ENCODE data around the gene FKBP6. TPM values are rescaled to one million over a fixed set of nuclear protein-coding genes. Genes with fewer than 3 reads are reported as not detected.

FKBP6 gene
- polyA plus RNA-seq, 1 donor from 2014 or later, result not detected

GRCh38 chr7:73332447-73332846 lies 4.5 kb downstream of the FKBP6 start:
- no peak overlapping the region for H3K4me3 ChIP-seq (ENCODE audit: low read length)
- H3K9me2 ChIP-seq (ENCODE audit: insufficient read depth, low read length), result no peaks in the 10 kb centered on the region
- H3F3A ChIP-seq (ENCODE audit: insufficient read depth, low read length, poor library complexity, severe bottlenecking), result no peaks in the 10 kb centered on the region
- no peak overlapping the region for H3K4me2 ChIP-seq (ENCODE audit: low read length)
- TF ChIP-seq REST (IDR thresholded peaks at IDR 0.05; ENCODE audit: borderline replicate concordance), result no peak
- TF ChIP-seq TAF1 (IDR thresholded peaks at IDR 0.05; ENCODE audit: low read depth), result no peak
- TF ChIP-seq CTCF (IDR thresholded peaks at IDR 0.05; ENCODE audit: poor library complexity, severe bottlenecking), result no peak
- no peak for TF ChIP-seq EZH2 (IDR thresholded peaks at IDR 0.05; ENCODE audit: borderline replicate concordance, insufficient read depth, low read length, poor library complexity, severe bottlenecking)
- TF ChIP-seq RAD21 (conservative IDR thresholded peaks at IDR 0.05), result no peak
- TF ChIP-seq SMC3 (conservative IDR thresholded peaks at IDR 0.05; ENCODE audit: poor library complexity), result no peak
- TF ChIP-seq POLR2AphosphoS5 (IDR thresholded peaks at IDR 0.05), result no peak
- TF ChIP-seq EP300 (conservative IDR thresholded peaks at IDR 0.05; ENCODE audit: poor library complexity, severe bottlenecking), result no peak
- no peak for TF ChIP-seq MXI1 (conservative IDR thresholded peaks at IDR 0.05; ENCODE audit: poor library complexity, severe bottlenecking)
- no peaks in the 10 kb centered on the region for H4K20me1 ChIP-seq (ENCODE audit: insufficient read depth)
- H3K79me2 ChIP-seq (replicated peaks; ENCODE audit: insufficient read depth, low read length), result no peaks in the 10 kb centered on the region
- H3K27ac ChIP-seq (ENCODE audit: low read length), result no peak overlapping the region
- no peak overlapping the region for H2AFZ ChIP-seq (ENCODE audit: low read depth, low read length)
- no peaks in the 10 kb centered on the region for H3K36me3 ChIP-seq (ENCODE audit: insufficient read depth, low read length)
- H3K9me3 ChIP-seq (ENCODE audit: low read length), result no peaks in the 10 kb centered on the region
- no peak overlapping the region for H3K9ac ChIP-seq (ENCODE audit: low read length)
- H3K27me3 ChIP-seq (ENCODE audit: insufficient read depth, low read depth, low read length), result no peaks in the 10 kb centered on the region

GRCh38 chr7:73338321-73338720 lies 10.4 kb downstream of the FKBP6 start:
- Histone ChIP-seq H3K79me2 (replicated peaks; ENCODE audit: insufficient read depth, low read length) (no peaks in the 10 kb centered on the region), H4K20me1 (ENCODE audit: insufficient read depth) (no peaks in the 10 kb centered on the region), H3F3A (ENCODE audit: insufficient read depth, low read length, poor library complexity, severe bottlenecking) (no peaks in the 10 kb centered on the region), H2AFZ (ENCODE audit: low read depth, low read length) (no peak overlapping the region), H3K9me2 (ENCODE audit: insufficient read depth, low read length) (no peaks in the 10 kb centered on the region), H3K9ac (ENCODE audit: low read length) (no peak overlapping the region), H3K9me3 (ENCODE audit: low read length) (no peaks in the 10 kb centered on the region), H3K4me3 (ENCODE audit: low read length) (no peak overlapping the region), H3K27ac (ENCODE audit: low read length) (no peak overlapping the region), H3K27me3 (ENCODE audit: insufficient read depth, low read depth, low read length) (no peaks in the 10 kb centered on the region), H3K4me2 (ENCODE audit: low read length) (no peak overlapping the region), H3K36me3 (ENCODE audit: insufficient read depth, low read length) (no peaks in the 10 kb centered on the region)
- no peak for TF ChIP-seq CTCF (IDR thresholded peaks at IDR 0.05; ENCODE audit: poor library complexity, severe bottlenecking)
- no peak for TF ChIP-seq SMC3 (conservative IDR thresholded peaks at IDR 0.05; ENCODE audit: poor library complexity)
- TF ChIP-seq EZH2 (IDR thresholded peaks at IDR 0.05; ENCODE audit: borderline replicate concordance, insufficient read depth, low read length, poor library complexity, severe bottlenecking), result no peak
- no peak for TF ChIP-seq EP300 (conservative IDR thresholded peaks at IDR 0.05; ENCODE audit: poor library complexity, severe bottlenecking)
- no peak for TF ChIP-seq POLR2AphosphoS5 (IDR thresholded peaks at IDR 0.05)
- no peak for TF ChIP-seq TAF1 (IDR thresholded peaks at IDR 0.05; ENCODE audit: low read depth)
- no peak for TF ChIP-seq REST (IDR thresholded peaks at IDR 0.05; ENCODE audit: borderline replicate concordance)
- TF ChIP-seq MXI1 (conservative IDR thresholded peaks at IDR 0.05; ENCODE audit: poor library complexity, severe bottlenecking), result no peak
- TF ChIP-seq RAD21 (conservative IDR thresholded peaks at IDR 0.05), result no peak

Data from neural cell (in vitro differentiated cells).